Endometrial microvascular endothelial cells (primary cell): ENCODE measurements around the gene SYT7. TPM values are rescaled to one million over a fixed set of nuclear protein-coding genes. Genes with fewer than 3 reads are reported as not detected.

Source experiments
- in situ Hi-C: cut with HindIII; loops from 2 replicates; pipeline ENCODE4 v1.10.0; 2017; ENCODE audit warnings: low sequenced_read_pairs, low pct_unique_long_range_greater_than_20kb; ENCODE audit errors: inconsistent ontology term
- total RNA-seq: library from RNA; depleted of rRNA; stranded (reverse); fragments of >200 nt; gene quantifications from one replicate; pipeline ENCODE4 v1.2.3, GENCODE V29; 2015; ENCODE audit errors: inconsistent ontology term

SYT7 gene
- total RNA-seq, 1 donor from 2014 or later, result not detected

DNA sequence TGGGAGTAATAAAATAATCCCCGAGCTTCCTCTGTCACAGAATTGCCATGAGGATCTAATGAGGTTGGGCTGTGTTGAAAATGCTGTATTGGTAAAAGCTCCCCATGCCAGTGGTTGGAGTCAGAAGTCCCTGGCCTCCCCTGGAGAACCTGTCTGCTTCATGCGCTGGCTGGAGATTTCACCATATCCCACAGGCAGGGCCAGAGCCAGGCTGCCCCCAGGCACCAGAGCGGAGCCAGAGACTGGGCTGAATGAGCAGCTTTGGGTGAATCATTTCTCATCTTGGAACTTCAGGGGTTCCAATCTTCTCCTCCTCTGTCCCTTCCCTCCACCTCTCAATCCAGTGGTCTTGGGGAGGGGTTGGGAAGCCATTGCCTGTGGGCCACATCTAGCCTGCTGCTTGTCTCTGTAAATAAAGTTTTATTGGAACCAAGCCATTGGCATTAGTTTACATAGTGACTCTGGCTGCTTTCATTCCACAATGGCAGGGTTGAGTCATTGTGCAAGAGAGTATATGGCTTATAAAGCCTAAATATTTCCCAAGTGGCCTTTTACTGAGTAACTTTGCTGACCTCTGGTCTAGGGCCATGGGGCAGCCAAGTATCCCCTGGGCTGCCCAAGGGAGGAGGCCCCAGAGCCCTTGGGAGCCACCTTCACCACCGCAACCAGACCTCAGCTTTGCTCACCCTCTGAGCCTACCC lies 37.1 kb downstream of the SYT7 start:
- in situ Hi-C loops, result no loop called here

DNA sequence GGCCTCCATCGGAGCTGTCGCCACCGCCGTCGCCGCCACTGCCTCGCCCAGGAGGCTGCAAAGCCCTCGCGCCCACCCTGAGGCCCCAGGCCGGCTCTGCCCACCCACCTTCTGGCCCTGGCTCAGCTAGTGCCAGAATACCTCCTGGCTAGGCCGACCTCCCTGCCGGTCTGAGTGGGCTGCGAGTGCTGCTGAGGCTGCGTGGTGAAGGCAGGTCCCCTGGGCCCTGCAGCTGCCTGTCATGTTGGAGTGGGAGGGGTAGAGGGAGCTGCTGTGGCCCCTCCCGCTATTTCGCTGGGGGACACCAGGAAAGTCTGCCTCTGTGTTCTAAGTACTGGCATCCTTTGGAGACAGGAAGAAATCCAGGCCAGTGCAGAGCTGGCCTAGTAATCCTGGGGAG lies 38.2 kb downstream of the SYT7 start:
- in situ Hi-C loops, result no loop called here

DNA sequence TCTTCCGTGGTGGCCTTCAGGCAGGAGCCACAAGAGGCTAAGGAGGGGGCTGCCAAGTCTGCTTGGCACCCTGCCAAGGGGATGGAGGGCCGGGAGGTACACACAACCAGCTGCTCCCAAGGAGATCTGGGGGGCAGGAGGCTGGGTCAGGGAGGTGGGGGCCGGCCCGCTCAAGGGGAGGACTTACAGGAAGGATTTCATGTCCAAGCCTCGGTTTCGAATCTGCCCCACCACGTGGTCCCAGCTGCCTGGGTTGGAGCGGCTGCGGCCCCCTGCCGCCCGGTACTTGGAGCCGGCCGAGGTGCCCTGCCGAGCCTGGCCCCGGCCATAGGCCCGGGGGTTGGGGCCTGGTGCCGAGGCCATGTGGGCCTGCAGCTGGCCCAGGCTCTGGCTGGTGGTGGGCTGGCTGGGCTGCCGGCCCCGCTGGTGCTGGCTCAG lies 38.8 kb downstream of the SYT7 start:
- in situ Hi-C loops, result no loop called here

DNA sequence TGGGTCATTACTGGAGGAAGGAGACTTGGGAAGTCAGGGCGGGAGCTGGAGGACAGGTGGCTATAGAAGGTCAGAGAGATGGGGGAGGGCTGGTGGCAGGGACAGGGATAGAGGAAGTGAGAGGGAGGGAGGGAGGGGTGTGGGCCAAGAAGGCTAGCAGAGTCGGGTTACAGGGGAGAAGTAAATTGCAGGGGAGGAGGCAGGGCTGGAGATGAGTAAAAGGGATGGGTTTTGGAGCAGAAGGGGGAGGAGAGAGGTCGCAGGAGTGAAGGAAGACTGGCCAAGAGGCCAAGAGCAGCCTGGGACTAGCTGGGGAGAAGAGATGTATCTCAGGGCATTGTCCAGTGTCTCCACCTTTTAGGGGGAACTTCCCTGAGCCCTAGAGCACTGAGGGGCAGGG lies 39.3 kb downstream of the SYT7 start:
- in situ Hi-C loops, result no loop called here

DNA sequence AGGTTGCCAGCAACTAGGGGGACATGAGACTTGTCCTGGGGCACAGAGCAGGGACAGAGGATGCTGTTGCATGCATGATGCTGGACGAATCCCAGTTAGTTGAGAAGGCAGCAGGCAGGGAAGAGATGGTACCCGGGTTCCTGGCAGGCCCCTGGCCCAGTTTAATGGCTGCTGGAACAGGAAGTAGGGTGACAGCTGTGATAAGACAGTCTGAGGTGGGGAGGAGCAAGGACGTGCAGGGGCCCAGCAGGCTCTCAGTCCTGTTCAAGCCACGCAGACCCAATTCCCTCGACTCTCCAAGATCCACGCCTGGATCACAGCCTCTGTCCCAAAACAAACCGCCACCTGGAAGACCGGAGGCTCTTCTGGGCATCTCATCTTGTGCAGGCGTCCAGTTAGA lies 40.3 kb downstream of the SYT7 start:
- in situ Hi-C loops, result no loop called here

DNA sequence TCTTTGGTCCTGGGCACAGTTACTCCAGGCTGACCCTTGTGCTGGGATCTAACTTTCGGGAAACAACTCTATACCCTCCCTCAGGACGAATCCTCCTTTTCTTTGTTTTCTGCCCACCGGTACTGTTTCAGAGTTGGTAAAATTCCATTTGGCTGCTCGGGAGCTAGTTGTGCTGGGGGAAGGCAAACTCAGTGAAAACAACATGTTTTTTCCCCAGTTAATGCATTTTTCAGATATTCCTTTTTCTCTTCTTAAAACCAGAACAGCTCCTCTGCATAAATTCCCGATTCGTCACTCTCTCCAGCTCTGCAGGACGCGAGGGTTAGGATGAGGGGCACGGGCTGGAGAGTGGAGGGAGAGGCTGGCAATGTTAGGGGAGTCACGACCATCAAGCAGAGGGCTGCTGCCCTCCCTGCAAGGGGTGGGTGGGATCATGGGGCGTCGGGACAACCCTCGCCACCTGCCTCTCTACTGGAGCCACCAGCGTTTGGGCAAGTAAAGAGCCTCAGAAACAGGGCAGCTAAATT lies 41.0 kb downstream of the SYT7 start:
- in situ Hi-C loops, result no loop called here

DNA sequence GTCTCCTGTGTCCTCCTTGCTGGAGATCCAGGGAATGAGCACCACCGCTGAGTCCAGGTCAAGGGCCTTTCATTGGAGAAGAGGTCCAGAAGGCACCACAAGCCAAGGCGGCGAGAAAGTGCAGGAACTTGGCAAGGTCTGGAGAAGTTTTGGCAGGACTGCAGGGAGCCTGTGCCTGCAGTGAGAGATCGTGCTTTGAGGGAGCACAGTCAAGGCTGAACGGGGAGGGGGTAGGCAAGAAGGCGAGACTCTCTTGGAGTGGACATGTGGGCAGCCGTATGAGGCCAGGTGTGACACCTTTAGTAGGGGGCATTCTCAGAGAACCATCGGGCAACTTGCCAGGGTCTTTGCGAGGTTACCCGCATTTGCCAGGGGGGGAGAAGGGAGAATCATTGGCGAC lies 41.9 kb downstream of the SYT7 start:
- in situ Hi-C loops, result no loop called here

DNA sequence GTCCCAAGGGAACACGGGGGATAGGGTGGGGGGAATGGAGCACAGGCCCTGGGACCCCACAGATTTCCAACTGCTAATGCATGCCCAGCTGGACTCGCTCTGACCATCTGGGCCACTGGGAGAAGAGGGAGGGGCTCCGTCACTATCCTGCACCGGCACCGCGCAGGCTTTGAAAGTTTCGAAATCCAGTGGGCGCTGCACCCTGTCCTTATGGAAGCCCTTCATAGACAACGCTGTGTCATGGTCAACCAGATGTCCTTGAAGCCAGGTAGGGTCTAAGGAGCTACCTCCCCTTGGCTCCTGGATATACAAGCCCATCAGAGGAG lies 42.3 kb downstream of the SYT7 start:
- in situ Hi-C loops, result no loop called here

DNA sequence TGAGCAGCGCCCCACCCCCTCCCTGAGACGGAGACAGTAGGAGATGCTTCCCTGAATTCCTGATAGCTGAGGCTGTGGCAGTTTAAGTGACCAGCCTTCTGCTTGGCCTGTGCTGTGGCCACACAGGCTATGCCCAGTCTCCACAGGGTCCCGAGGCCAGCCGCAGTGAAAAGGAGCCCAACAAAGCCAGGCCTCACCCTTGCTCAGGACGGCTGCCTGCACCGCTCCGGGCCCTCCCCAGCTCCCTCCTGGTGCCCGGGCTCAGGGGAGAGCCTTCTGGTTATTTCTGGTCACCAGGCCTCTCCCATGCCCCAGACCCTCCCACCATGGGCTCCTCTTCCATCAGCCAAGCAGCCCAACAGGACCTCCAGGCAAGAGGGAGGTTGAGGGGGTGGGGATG lies 43.5 kb downstream of the SYT7 start:
- in situ Hi-C loops, result no loop called here

DNA sequence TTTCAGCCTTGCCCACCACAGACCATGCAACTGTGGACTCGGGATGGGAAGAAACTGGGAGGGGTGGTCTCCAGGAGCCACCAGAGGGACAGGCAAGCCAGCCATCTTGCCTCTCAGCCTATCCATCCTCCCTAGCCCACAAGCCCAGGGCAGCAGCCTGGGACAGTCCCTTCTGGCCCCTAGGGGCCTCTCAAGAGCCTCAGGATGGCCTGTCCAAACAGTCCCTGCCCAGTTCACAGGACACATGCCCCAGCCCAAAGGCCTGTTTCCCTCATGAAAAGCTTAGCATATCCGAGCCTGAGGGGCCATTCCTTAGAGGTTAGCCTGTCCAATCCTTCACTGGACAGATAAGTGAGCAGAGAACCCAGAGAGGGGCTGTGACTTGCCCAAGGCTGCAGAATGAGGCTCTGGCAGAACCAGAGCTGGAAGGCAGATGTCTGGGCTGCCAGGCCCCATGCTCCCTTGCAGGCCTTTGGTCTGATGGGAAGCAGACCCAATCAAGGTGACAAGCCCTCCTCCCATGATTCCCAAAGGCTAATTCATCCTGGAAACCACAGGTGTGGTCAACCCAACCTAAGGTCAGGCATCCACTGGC lies 44.1 kb downstream of the SYT7 start:
- in situ Hi-C loops, result no loop called here

DNA sequence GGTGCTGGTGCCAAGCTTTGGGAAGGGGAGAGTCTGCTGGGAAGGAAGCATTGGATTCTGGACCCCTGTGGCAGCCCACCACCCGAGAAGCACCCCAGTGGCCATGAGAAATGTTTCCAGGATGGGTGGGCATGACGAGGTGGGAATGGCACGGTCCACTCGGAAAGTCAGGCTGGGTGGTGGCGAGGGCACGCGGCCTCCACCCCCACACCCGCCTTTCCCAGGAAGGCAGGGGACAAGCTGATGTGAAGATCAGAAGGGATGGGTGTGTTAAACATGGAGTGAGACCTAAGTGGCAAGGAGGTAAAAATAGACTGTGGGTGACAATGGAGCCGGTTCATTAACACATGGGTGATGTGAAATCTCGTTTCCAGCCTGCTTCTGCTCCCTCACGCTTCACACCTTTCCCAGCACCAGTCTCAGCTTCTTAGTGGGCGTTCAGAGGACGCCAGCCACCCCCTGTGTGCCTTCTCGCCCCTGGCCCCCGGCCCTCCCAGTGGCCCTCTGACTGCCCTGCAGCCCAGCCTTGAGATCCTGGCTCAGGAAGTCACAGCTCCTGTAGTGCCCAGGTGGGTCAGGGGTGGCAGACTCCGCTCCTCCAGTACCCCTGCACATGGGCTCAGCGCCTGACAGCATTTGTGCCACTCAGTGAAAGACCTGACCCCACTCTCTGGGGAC lies 44.7 kb downstream of the SYT7 start:
- in situ Hi-C loops, result no loop called here

DNA sequence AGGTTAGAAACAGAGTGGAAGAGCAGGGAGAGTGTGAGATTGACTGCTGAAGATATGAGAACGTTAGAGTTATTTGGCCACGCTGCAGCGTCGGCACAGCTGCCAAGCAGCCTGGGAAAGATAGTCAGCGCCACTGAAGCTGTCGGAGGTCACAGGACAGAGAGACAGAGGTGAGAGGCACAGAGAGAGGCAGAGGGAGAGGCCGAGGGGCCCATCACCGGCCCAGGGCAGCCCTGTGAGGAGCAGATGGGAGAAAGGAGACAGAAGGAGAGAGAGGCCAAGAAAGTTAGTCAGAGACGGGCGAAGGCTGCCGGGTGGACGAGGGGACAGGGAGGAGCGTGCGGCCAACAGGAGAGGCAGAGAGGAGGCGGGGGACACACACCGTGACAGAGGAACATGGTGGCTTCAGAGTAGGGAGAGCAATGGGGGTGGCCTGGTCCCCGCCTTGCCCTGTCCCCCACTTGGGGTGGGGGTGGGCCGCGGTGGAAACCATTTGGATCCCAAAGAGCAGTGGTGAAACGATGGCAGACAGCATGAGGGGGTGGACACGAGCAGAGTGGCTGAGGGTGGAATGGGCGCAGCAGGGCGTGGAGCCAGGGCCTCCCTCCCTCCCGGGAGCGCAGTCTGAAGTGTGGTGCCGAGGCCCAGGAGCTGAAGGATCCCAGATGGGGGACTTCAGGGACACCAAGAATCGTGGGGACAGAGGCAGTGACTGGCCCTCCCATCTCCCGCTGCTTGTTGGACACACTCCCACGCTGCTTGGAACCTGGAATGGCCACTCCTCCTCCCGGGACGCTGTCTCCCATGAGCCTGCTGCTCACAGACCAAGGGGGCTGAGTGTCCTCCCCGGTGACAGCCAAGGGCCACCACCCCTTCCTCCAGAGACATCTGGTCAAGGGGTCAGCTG lies 45.7 kb downstream of the SYT7 start:
- in situ Hi-C loops, result no loop called here

DNA sequence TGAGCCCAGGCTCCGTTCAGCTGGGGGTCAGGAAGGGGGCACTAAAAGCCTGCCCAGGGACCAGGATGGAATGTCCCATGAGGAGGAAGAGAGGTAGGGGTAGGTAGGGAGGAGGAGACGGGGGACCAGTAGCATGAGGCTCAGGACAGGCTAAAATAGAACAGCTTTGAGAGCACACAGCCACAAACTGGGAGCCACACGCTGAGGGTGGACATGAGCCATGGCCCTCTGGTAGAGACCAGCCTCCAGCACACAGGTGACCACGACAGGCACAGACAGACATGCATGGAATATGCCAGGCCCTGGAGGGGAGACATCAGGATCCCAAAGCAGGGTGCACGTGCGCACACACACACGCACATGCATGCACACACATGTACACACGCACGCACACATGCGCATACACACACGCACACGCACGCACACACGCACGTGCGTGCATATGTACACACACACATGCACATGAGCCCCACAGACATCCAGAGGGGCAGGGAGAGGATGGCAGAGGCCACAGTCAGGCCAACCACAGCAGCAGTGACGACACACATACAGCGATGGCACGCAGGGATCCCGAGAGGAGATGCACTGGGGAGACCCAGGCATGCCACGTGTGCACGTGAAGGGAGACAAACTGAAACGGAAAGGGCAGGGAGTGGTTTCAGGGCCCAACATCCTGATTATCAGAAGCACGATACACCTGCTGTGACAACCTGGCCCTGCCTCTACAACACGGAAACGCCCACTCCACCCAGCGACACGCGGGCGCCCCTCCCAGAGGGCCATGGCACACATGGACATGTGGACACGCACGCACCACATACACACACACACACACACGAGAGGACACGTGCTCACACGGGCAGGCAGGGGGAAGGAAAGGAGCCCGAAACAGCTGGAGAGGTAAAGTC lies 46.6 kb downstream of the SYT7 start:
- in situ Hi-C loops, result no loop called here

DNA sequence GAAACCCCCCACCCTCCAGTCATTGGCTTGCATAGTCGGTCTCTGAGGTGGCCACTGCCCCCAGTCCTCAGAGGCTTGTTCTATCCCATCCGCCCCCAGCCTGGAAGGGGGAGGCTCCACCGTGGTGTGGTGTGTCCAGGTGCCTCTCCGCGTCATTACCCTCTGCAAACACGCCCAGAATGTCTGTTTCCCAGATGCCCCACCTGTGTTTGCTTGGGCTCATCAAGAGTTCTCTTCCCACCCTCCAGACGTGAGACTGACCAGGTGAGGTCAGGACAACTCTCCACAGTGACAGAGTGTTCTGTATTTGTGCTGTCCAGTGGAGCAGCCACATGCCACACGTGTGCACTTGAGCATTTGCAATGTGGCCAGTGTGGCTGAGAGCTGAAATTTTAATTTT lies 47.5 kb downstream of the SYT7 start:
- in situ Hi-C loops, result no loop called here

DNA sequence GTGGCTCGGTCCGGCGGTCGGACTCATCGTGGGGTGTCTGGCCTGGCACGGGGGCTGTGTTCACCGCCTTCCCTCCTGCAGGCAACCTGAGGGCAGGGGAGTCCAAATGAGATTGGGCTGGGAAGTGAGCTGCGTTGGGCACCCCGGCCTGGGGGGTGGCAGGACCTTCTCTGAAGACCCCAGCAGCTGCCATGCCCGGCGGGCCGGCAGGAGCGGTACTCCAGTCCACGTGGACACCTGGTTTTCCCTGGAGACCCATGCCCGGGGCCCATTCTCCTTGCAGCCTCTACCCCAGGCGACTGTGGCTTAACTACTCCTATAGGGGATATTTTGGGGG lies 47.9 kb downstream of the SYT7 start:
- in situ Hi-C loops, result no loop called here

DNA sequence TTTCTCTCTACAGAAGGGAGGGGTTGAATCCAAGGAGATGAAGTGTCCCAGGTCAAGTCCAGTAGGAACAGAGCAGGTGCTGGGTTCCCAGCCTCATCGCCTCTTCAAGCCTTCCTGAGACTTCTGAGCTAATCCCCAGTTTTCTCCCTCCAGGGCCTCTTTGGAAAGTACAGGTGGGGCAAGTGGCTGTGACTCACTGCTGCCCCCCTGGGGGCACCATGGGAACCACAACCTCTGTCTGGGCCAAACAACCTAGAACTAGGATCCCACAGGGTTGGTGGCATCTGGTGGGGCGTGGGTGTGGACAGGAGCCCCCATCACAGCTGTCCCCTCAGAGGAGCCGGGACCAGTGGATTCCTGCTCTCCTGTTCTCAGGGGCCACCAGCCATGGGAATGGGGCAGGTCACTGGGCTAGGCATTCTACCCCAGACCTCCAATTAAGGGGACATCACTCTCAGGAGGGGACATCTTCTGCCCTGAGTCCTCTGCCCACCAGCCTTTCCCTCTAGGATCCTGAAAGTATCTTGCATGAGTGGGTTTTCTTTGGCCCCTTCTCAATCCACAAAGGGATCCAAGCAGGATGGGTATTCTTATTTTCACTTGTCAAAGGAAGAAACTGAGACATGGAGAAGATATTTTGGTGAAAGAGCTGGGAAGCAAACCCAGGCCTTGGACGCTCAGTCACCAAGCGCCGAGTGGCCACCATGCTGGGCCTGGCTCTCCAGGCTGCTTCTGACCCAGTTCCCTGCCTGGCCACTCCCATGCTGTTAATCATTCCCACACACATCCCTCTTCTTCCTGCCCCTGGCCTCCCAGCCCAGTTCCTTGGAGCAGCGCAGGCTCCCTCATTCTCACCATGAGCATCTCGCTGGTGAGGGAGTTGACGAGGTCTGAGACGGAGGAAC lies 48.5 kb downstream of the SYT7 start:
- in situ Hi-C loops, result no loop called here

DNA sequence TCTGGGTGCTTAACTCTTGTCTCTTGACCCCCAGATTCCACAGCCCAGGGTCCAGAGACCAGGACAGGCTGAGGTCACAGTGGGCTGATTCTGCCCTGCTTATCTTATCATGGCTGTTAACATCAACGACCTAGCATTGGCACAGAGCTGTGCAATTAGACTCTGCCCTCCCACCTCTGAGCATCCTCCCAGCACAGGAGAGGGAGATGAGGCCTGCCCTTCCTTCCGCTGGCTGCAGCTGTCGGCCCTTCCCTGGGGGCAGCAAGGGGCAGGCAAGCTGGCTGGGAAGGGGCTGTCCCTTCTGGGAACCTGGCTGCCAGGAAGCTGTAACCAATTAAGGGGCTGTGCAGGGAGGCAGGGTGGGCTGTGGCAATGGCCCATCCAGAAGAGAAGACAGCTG lies 49.8 kb downstream of the SYT7 start:
- in situ Hi-C loops, result no loop called here
